Esophagus muscularis mucosa (tissue), 4 donors: ENCODE measurements around the gene PLXDC1. TPM values are rescaled to one million over a fixed set of nuclear protein-coding genes. Genes with fewer than 3 reads are reported as not detected.
A peak's percentile ranks its signal among the peaks of the same experiment; 100 is the strongest.

ENCODE experiments used
- DNase-seq: peaks from one replicate; pipeline ENCODE4 v3.0.0-alpha.2; 2017; ENCODE audit errors: extremely low spot score
- H3K27ac ChIP-seq, 4 donors: fragments of 200-600 bp; sonication (generic); replicated peaks in 1 of 4; 1 replicate in 3 of 4; 2 replicates in 1 of 4; pipeline ENCODE4 v1.5.1; 2016 to 2019; ENCODE audit warnings: mild to moderate bottlenecking in 1 of 4
- H3K27me3 ChIP-seq, 4 donors: fragments of 200-600 bp; sonication (generic); one replicate each; pipeline versions ENCODE4 v1.5.1 to v1.6.0; 2016 to 2019
- H3K36me3 ChIP-seq, 4 donors: fragments of 200-600 bp; sonication (generic); one replicate each; pipeline ENCODE4 v1.5.1; 2016 to 2019
- H3K4me1 ChIP-seq, 4 donors: fragments of 200-600 bp; sonication (generic); one replicate each; pipeline ENCODE4 v1.5.1; 2016 to 2019
- H3K4me3 ChIP-seq, 4 donors: fragments of 200-600 bp; sonication (generic); 1 replicate in 2 of 4; 2 replicates in 2 of 4; pipeline ENCODE4 v1.5.1; 2016 to 2019; ENCODE audit warnings: mild to moderate bottlenecking in 4 of 4, moderate library complexity in 1 of 4
- H3K9me3 ChIP-seq, 4 donors: fragments of 200-600 bp; sonication (generic); 1 replicate in 3 of 4; 2 replicates in 1 of 4; pipeline ENCODE4 v1.5.1; 2016 to 2019
- CTCF ChIP-seq, 3 experiments: fragments of 200-600 bp in 2 of 3; fragments of 450-650 bp in 1 of 3; sonication (generic) in 2 of 3; IDR thresholded peaks; one replicate each; pipeline ENCODE4 v1.5.1; 2017 to 2019; ENCODE audit warnings: antibody characterized with exemption in 3 of 3, mild to moderate bottlenecking in 2 of 3, moderate library complexity in 1 of 3
- EP300 ChIP-seq: sonication (generic); formaldehyde crosslinking; IDR thresholded peaks from one replicate; pipeline ENCODE4 v1.6.1; 2017; ENCODE audit warnings: antibody characterized with exemption
- POLR2A ChIP-seq: fragments of 450-650 bp; IDR thresholded peaks from one replicate; pipeline ENCODE4 v1.6.1; 2017; ENCODE audit warnings: antibody characterized with exemption, moderate library complexity, mild to moderate bottlenecking, low read depth
- POLR2AphosphoS5 ChIP-seq, 2 donors: sonication (generic); formaldehyde crosslinking; IDR thresholded peaks; one replicate each; pipeline ENCODE4 v1.6.1; 2017; ENCODE audit warnings: antibody characterized with exemption in 2 of 2
- WGBS: methylation state at CpG from one replicate; pipeline ENCODE4 v1.1.5; 2018; 5-methylcytosine and 5-hydroxymethylcytosine counted together
- intact Hi-C: fragments of 100-400 bp; cut with DNase I; formaldehyde crosslinking; loops from one replicate; pipeline ENCODE4 v1.15.1; 2023
- total RNA-seq, 4 donors: library from RNA; depleted of rRNA; stranded (reverse); fragments of >200 nt; gene quantifications; one replicate each; pipeline versions ENCODE4 v1.1.0 to v1.2.1, GENCODE V29; 2016

PLXDC1 gene
- total RNA-seq, 4 donors from 2014 or later = 7.5 to 17.0 (median 11.0) TPM

- WGBS = 78% methylated on average over 9 of the region's 9 CpGs
- H3K9me3 ChIP-seq = no peaks in the 10 kb centered on the region
- TF ChIP-seq EP300 (no peak), POLR2A (no peak), POLR2AphosphoS5 (IDR thresholded peaks at IDR 0.05) (no peak), CTCF (IDR thresholded peaks at IDR 0.05) (no peak)
- intact Hi-C loops = no loop called here
- DNase-seq = no peak
- peaks cover 0 to 18% (median 14%) of the 10 kb centered on the region in 4 donors for H3K4me1 ChIP-seq
- H3K27me3 ChIP-seq = no peaks in the 10 kb centered on the region
- no peak overlapping the region for H3K4me3 ChIP-seq
- no peak overlapping the region for H3K27ac ChIP-seq
- no peaks in the 10 kb centered on the region for H3K36me3 ChIP-seq
Observed at GRCh38 chr17:39016193-39017153, 135.0 kb downstream of the PLXDC1 start.

GRCh38 chr17:39015546-39015935 lies 135.9 kb downstream of the PLXDC1 start:
- H3K27ac ChIP-seq = no peak overlapping the region
- intact Hi-C loops = no loop called here

GRCh38 chr17:39014795-39015545 lies 136.5 kb downstream of the PLXDC1 start:
- H3K27me3 ChIP-seq = no peaks in the 10 kb centered on the region
- intact Hi-C loops = no loop called here
- no peaks in the 10 kb centered on the region for H3K36me3 ChIP-seq
- H3K4me1 ChIP-seq = peaks cover 0 to 18% (median 14%) of the 10 kb centered on the region in 4 donors
- H3K27ac ChIP-seq = peak overlapping the region in 2 of 4 donors; percentile 0 to 28
- TF ChIP-seq POLR2AphosphoS5 (IDR thresholded peaks at IDR 0.05) (no peak), EP300 (no peak), CTCF (IDR thresholded peaks at IDR 0.05) (no peak), POLR2A (no peak)
- no peak overlapping the region for H3K4me3 ChIP-seq
- 87% methylated on average over 13 of the region's 13 CpGs for WGBS
- H3K9me3 ChIP-seq = no peaks in the 10 kb centered on the region
- no peak for DNase-seq

More at GRCh38 chr17:39015546-39015935, 135.9 kb downstream of the PLXDC1 start:
- no peaks in the 10 kb centered on the region for H3K27me3 ChIP-seq
- H3K9me3 ChIP-seq = no peaks in the 10 kb centered on the region
- WGBS = 87% methylated on average over 9 of the region's 11 CpGs
- no peaks in the 10 kb centered on the region for H3K36me3 ChIP-seq
- no peak for TF ChIP-seq POLR2A
- TF ChIP-seq POLR2AphosphoS5 (IDR thresholded peaks at IDR 0.05) = no peak
- TF ChIP-seq EP300 = no peak
- TF ChIP-seq CTCF (IDR thresholded peaks at IDR 0.05) = no peak
- no peak for DNase-seq
- H3K4me3 ChIP-seq = no peak overlapping the region
- H3K4me1 ChIP-seq = peaks cover 0 to 18% (median 14%) of the 10 kb centered on the region in 4 donors

- no peaks in the 10 kb centered on the region for H3K9me3 ChIP-seq
- H3K4me3 ChIP-seq = no peak overlapping the region
- no peaks in the 10 kb centered on the region for H3K36me3 ChIP-seq
- intact Hi-C loops = no loop called here
- 70% methylated on average over 4 of the region's 4 CpGs for WGBS
- H3K27me3 ChIP-seq = no peaks in the 10 kb centered on the region
- DNase-seq = no peak
- TF ChIP-seq POLR2AphosphoS5 (IDR thresholded peaks at IDR 0.05) = no peak
- TF ChIP-seq POLR2A = no peak
- no peak for TF ChIP-seq CTCF (IDR thresholded peaks at IDR 0.05)
- TF ChIP-seq EP300 = no peak
- H3K27ac ChIP-seq = peak overlapping the region in 2 of 4 donors; percentile 0 to 28
- H3K4me1 ChIP-seq = peaks cover 0 to 18% (median 14%) of the 10 kb centered on the region in 4 donors
Observed at GRCh38 chr17:39014044-39014794, 137.2 kb downstream of the PLXDC1 start.
